NCI-H2081 treated with DMSO at 0.1 percent for 48 hours (cell line): Measurements from ENCODE around the gene CAPN9.
"Not testable (repeated sequence)": the region's sequence is repeated elsewhere in the genome, so short reads cannot be mapped to it uniquely, and the experiment has no call there.

Experiments used
- DNase-seq: peaks from one replicate; lab custom pipeline; 2025; lab: John Stamatoyannopoulos, UW

Gene CAPN9

GRCh38 chr1:230747127-230747730 lies at the start of gene CAPN9:
Gene CAPN9, plus strand, starts transcription at chr1:230747388. Its CDS starts 109 bp downstream, at chr1:230747497.
- DNase-seq = no peak

GRCh38 chr1:230698130-230698529 lies 49.1 kb upstream of the CAPN9 start:
- DNase-seq = no peak

GRCh38 chr1:230698964-230699363 lies 48.2 kb upstream of the CAPN9 start:
- DNase-seq = not testable (repeated sequence)

GRCh38 chr1:230699716-230700115 lies 47.5 kb upstream of the CAPN9 start:
- no peak for DNase-seq

GRCh38 chr1:230700132-230700531 lies 47.1 kb upstream of the CAPN9 start:
- DNase-seq = no peak

- no peak for DNase-seq
Measured at GRCh38 chr1:230701434-230701833, 45.8 kb upstream of the CAPN9 start.

- DNase-seq = no peak
Measured at GRCh38 chr1:230701895-230702768, 45.1 kb upstream of the CAPN9 start.

GRCh38 chr1:230702934-230703678 lies 44.1 kb upstream of the CAPN9 start:
- DNase-seq = no peak

GRCh38 chr1:230703679-230704385 lies 43.4 kb upstream of the CAPN9 start:
- DNase-seq = no peak

- DNase-seq = no peak
Measured at GRCh38 chr1:230704830-230705229, 42.4 kb upstream of the CAPN9 start.

GRCh38 chr1:230705289-230706019 lies 41.7 kb upstream of the CAPN9 start:
- DNase-seq = no peak

- DNase-seq = no peak
Measured at GRCh38 chr1:230706020-230706699, 41.0 kb upstream of the CAPN9 start.

GRCh38 chr1:230706887-230707731 lies 40.1 kb upstream of the CAPN9 start:
- no peak for DNase-seq

- no peak for DNase-seq
Measured at GRCh38 chr1:230707732-230708630, 39.2 kb upstream of the CAPN9 start.

GRCh38 chr1:230708631-230709580 lies 38.3 kb upstream of the CAPN9 start:
- DNase-seq = no peak

GRCh38 chr1:230709619-230710542 lies 37.3 kb upstream of the CAPN9 start:
- no peak for DNase-seq

GRCh38 chr1:230710543-230710904 lies 36.7 kb upstream of the CAPN9 start:
- DNase-seq = no peak
